Mammary epithelial cell (primary cell): ENCODE data around the gene RUSC2.

Experiments
- EZH2 ChIP-seq: IDR thresholded peaks from 2 replicates; pipeline ENCODE4 v1.6.1; 2012; ENCODE audit warnings: low read length, inconsistent platforms, borderline replicate concordance
- TF ChIP-seq, protein P1 (sequence below), 2 donors: IDR thresholded peaks in 1 of 2; conservative IDR thresholded peaks in 1 of 2; 2 replicates each; pipeline ENCODE4 v1.5.1; 2011 to 2012; ENCODE audit warnings: inconsistent platforms in 2 of 2, low read length in 2 of 2, mild to moderate bottlenecking in 2 of 2, control low read depth in 1 of 2, low read depth in 1 of 2; ENCODE audit not compliant: insufficient read depth in 1 of 2; ENCODE audit errors: extremely low read depth in 1 of 2

DNA sequence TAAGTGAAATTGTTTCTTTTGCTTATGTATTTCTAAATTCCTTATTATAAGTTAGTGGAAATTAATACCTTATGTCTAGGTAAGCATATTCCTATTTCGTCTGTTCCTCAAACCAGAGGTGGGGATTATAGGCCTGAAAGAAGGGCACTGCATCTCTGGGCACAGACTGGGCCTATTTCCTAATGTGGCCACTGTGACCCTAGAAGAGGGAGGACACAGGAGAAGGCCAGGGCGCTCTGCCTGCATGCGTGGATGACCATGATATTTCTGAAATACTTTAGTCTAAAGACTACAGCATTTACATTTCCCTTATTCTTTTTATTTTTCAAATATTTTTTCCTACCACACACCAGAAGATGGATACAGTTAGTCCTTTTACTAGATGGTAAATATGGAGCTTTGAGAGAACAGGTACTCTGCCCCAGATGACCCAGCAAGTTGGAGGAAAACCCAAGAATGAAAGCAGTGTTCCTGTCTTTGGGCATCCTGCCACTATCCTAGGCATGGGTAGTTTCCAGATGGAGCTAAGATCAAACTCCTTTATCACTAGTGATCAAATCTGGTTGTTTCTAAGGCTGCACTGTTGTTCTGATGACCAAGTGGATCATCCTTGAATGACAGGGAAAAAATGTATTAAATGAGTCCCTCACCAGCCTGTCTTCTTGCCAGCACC lies 27.8 kb downstream of the RUSC2 start:
- no peak for TF ChIP-seq EZH2
- TF ChIP-seq, protein P1, sequence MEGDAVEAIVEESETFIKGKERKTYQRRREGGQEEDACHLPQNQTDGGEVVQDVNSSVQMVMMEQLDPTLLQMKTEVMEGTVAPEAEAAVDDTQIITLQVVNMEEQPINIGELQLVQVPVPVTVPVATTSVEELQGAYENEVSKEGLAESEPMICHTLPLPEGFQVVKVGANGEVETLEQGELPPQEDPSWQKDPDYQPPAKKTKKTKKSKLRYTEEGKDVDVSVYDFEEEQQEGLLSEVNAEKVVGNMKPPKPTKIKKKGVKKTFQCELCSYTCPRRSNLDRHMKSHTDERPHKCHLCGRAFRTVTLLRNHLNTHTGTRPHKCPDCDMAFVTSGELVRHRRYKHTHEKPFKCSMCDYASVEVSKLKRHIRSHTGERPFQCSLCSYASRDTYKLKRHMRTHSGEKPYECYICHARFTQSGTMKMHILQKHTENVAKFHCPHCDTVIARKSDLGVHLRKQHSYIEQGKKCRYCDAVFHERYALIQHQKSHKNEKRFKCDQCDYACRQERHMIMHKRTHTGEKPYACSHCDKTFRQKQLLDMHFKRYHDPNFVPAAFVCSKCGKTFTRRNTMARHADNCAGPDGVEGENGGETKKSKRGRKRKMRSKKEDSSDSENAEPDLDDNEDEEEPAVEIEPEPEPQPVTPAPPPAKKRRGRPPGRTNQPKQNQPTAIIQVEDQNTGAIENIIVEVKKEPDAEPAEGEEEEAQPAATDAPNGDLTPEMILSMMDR (conservative IDR thresholded peaks at IDR 0.05 in 1 of 2, IDR thresholded peaks at IDR 0.05 in 1 of 2; ENCODE audit: extremely low read depth in 1 of 2, insufficient read depth in 1 of 2, low read depth in 1 of 2, low read length in 2 of 2), result no peak
